ENCODE measurements around the gene C17orf114.

C17orf114 gene

GRCh38 chr17:4780325-4780955, 21.7 kb downstream of the C17orf114 start:
- H3K4me1 ChIP-seq: peaks cover 0 to 6% (median 4%) of the 10 kb centered on the region in 12 donors
- ATAC-seq: no peak
- H3K27ac ChIP-seq: no peak overlapping the region
- no peak overlapping the region for H3K4me3 ChIP-seq
- no peak for TF ChIP-seq POLR2A (IDR thresholded peaks at IDR 0.05)
- no peak for TF ChIP-seq CTCF (IDR thresholded peaks at IDR 0.05)
- H3K27me3 ChIP-seq: peaks cover 0 to 56% (median 31%) of the 10 kb centered on the region in 9 donors
- intact Hi-C loops (cut with DNase I): loop anchor here in 2 of 10 donors (5.0 to 10.0 kb wide), 2 partner anchors 38 to 46 kb away; partner anchors contain the start of genes CXCL16 (in 1 of the 2), MED11 (in 1 of the 2) and ZMYND15 (in 1 of the 2)
- DNase-seq: no peak
- no peaks in the 10 kb centered on the region for H3K9me3 ChIP-seq
- 70 to 80% (median 75%) methylated on average over 11 of the region's 11 CpGs for whole genome bisulfite sequencing, 4 donors
- no peaks in the 10 kb centered on the region for H3K36me3 ChIP-seq

GRCh38 chr17:4777969-4778760, 24.0 kb downstream of the C17orf114 start:
- WGBS, 4 donors: 59 to 66% (median 60%) methylated on average over 9 of the region's 9 CpGs
- Histone ChIP-seq H3K27me3 (peaks cover 0 to 39% (median 16%) of the 10 kb centered on the region in 9 donors), H3K9me3 (no peaks in the 10 kb centered on the region), H3K4me3 (no peak overlapping the region), H3K27ac (no peak overlapping the region), H3K36me3 (no peaks in the 10 kb centered on the region), H3K4me1 (no peaks in the 10 kb centered on the region)
- no peak for ATAC-seq
- DNase-seq: no peak
- TF ChIP-seq POLR2A (IDR thresholded peaks at IDR 0.05): no peak
- no peak for TF ChIP-seq CTCF (IDR thresholded peaks at IDR 0.05)
- intact Hi-C loops (cut with DNase I): no loop called here

- Histone ChIP-seq H3K27ac (no peak overlapping the region), H3K4me1 (peaks cover 0 to 26% (median 0%) of the 10 kb centered on the region in 12 donors), H3K4me3 (no peak overlapping the region), H3K36me3 (no peaks in the 10 kb centered on the region), H3K27me3 (peaks cover 0 to 13% (median 0%) of the 10 kb centered on the region in 9 donors), H3K9me3 (no peaks in the 10 kb centered on the region)
- 61 to 72% (median 66%) methylated on average over 9 to 10 of the region's 10 CpGs for WGBS, 4 donors
- no peak for ATAC-seq
- no peak for TF ChIP-seq CTCF (IDR thresholded peaks at IDR 0.05)
- TF ChIP-seq POLR2A (IDR thresholded peaks at IDR 0.05): no peak
- no peak for DNase-seq
- intact Hi-C loops (cut with DNase I): no loop called here
These were observed 29.9 kb downstream of the C17orf114 start for GRCh38 chr17:4772235-4772613.

DNA sequence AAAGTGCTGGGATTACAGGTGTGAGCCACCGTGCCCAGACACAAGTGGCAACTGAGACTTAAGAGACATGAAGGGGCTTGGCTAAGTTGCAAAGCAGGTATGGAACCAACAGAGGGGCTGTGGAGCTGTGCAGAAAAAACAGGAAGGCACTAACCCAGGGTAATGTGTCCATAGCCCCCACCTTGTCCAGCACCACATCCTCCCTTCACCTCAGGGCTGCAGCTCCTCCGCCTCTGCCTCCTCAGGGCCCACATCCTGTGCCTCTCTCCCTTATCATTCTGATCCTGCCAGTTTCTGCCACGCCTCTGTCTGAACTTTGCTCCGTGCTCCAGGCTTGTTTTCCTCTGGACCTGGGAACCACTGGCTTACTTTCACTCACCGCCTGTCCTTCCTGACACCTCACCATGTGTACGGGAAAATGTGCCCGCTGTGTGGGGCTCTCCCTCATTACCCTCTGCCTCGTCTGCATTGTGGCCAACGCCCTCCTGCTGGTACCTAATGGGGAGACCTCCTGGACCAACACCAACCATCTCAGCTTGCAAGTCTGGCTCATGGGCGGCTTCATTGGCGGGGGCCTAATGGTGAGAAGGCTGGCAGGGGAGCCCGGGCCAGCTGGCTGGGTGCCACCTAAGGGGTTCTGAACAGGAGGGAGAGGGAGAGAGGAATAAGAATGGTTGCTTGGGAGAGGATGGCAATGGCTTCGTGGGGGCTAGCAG, 30.5 kb downstream of the C17orf114 start, which contains the start of gene TM4SF5:
Gene TM4SF5, plus strand, starts transcription at position 368 of the 716 bp plus-strand sequence. Its CDS starts 37 bp downstream, at position 405.
- H3K27ac ChIP-seq: peak within 1 kb of the TSS in 1 of 12 donors; percentile 63
- H3K4me3 ChIP-seq: no peak within 1 kb of the TSS
- no peaks in the 10 kb centered on the region for H3K9me3 ChIP-seq
- TF ChIP-seq POLR2A (IDR thresholded peaks at IDR 0.05) (no peak), CTCF (IDR thresholded peaks at IDR 0.05) (no peak)
- no peaks in the 10 kb centered on the region for H3K36me3 ChIP-seq
- 59 to 71% (median 64%) methylated on average over 13 of the region's 13 CpGs for WGBS, 4 donors
- no peak for DNase-seq
- intact Hi-C loops (cut with DNase I): no loop called here
- peaks cover 0 to 13% (median 0%) of the 10 kb centered on the region in 9 donors for H3K27me3 ChIP-seq
- peak in 1 of 4 donors; percentile 16 for ATAC-seq
- H3K4me1 ChIP-seq: peaks cover 0 to 27% (median 0%) of the 10 kb centered on the region in 12 donors

All from heart left ventricle (tissue), 16 donors.